ENCODE data around the gene MGRN1. TPM values are rescaled to one million over a fixed set of nuclear protein-coding genes. Genes with fewer than 3 reads are reported as not detected.

The MGRN1 gene
- 29.3 and 46.0 TPM in 2 replicates for total RNA-seq

GRCh38 chr16:4624015-4624826 is at the start of gene MGRN1:
Gene MGRN1, plus strand, starts transcription at chr16:4624826. Its CDS starts 135 bp downstream, at chr16:4624961.
- DNase-seq = peak; percentile 99

- DNase-seq = peak; percentile 6
Observed at GRCh38 chr16:4574919-4575705, 49.5 kb upstream of the MGRN1 start.

GRCh38 chr16:4576008-4576407 is 48.6 kb upstream of the MGRN1 start:
- DNase-seq = no peak

GRCh38 chr16:4578961-4579530 is 45.6 kb upstream of the MGRN1 start:
- no peak for DNase-seq

GRCh38 chr16:4580250-4580649 is 44.4 kb upstream of the MGRN1 start:
- no peak for DNase-seq

- DNase-seq = no peak
Observed at GRCh38 chr16:4583906-4584305, 40.7 kb upstream of the MGRN1 start.

GRCh38 chr16:4586291-4586690 is 38.3 kb upstream of the MGRN1 start:
- DNase-seq = no peak

- DNase-seq = no peak
Observed at GRCh38 chr16:4588386-4588785, 36.2 kb upstream of the MGRN1 start.

GRCh38 chr16:4588961-4589360 is 35.7 kb upstream of the MGRN1 start:
- no peak for DNase-seq

- DNase-seq = no peak
Observed at GRCh38 chr16:4591191-4591590, 33.4 kb upstream of the MGRN1 start.

GRCh38 chr16:4591706-4592470 is 32.7 kb upstream of the MGRN1 start:
- DNase-seq = no peak

- no peak for DNase-seq
Observed at GRCh38 chr16:4593086-4593485, 31.5 kb upstream of the MGRN1 start.

GRCh38 chr16:4594433-4595410 is 29.9 kb upstream of the MGRN1 start:
- DNase-seq = no peak

GRCh38 chr16:4597174-4597573 is 27.5 kb upstream of the MGRN1 start:
- no peak for DNase-seq

- DNase-seq = no peak
Observed at GRCh38 chr16:4599037-4599436, 25.6 kb upstream of the MGRN1 start.

GRCh38 chr16:4599545-4599944 is 25.1 kb upstream of the MGRN1 start:
- DNase-seq = no peak

GRCh38 chr16:4601036-4601863 is 23.4 kb upstream of the MGRN1 start:
- DNase-seq = peak; percentile 20

- DNase-seq = no peak
Observed at GRCh38 chr16:4601864-4602186, 22.8 kb upstream of the MGRN1 start.

GRCh38 chr16:4602331-4602730 is 22.3 kb upstream of the MGRN1 start:
- DNase-seq = no peak

GRCh38 chr16:4603624-4604170 is 20.9 kb upstream of the MGRN1 start:
- DNase-seq = no peak

All from dermis blood vessel endothelial cell (primary cell).